ENCODE data around the gene PSMG4. TPM values are rescaled to one million over a fixed set of nuclear protein-coding genes. Genes with fewer than 3 reads are reported as not detected.

PSMG4 gene
- total and polyA plus RNA-seq, 8 donors = 4.0 to 92.7 (median 27.4) TPM

DNA sequence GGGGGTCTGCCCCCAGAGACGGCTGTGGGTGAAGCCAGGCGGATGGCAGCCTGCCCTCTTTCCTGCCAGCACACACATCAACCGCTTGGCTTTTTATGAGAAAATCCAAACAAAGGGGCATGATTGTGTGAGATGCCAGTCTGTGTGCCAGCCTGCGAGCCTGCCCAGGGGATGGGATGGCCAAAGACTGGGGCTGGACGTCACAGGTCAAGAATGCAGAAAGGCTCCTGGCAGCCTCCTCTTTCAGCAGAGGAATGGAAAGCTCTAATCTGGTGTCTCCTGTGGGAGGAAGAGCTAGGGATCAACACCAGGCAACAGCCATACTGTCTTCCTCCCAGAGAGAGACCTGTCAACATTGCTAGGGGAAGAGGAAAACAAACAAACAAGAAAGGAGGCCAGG is 47.1 kb upstream of the PSMG4 start:
- H3K36me3 ChIP-seq = no peaks in the 10 kb centered on the region
- intact Hi-C loops (cut with DNase I; ENCODE audit: low total_unique reads) = no loop called here
- H3K27me3 ChIP-seq = peaks cover 0 to 5% (median 0%) of the 10 kb centered on the region in 3 donors
- no peaks in the 10 kb centered on the region for H3K9me3 ChIP-seq
- no peak overlapping the region for H3K4me3 ChIP-seq
- TF ChIP-seq EP300 (IDR thresholded peaks at IDR 0.05) = no peak
- TF ChIP-seq, protein P1, sequence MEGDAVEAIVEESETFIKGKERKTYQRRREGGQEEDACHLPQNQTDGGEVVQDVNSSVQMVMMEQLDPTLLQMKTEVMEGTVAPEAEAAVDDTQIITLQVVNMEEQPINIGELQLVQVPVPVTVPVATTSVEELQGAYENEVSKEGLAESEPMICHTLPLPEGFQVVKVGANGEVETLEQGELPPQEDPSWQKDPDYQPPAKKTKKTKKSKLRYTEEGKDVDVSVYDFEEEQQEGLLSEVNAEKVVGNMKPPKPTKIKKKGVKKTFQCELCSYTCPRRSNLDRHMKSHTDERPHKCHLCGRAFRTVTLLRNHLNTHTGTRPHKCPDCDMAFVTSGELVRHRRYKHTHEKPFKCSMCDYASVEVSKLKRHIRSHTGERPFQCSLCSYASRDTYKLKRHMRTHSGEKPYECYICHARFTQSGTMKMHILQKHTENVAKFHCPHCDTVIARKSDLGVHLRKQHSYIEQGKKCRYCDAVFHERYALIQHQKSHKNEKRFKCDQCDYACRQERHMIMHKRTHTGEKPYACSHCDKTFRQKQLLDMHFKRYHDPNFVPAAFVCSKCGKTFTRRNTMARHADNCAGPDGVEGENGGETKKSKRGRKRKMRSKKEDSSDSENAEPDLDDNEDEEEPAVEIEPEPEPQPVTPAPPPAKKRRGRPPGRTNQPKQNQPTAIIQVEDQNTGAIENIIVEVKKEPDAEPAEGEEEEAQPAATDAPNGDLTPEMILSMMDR (IDR thresholded peaks at IDR 0.05) = no peak
- no peak for TF ChIP-seq POLR2A (IDR thresholded peaks at IDR 0.05)
- no peak for TF ChIP-seq POLR2AphosphoS5 (IDR thresholded peaks at IDR 0.05)
- WGBS, 5 donors = 54 to 83% (median 73%) methylated on average over 5 of the region's 5 CpGs
- DNase-seq = peak in 1 of 2 donors; percentile 53
- H3K4me1 ChIP-seq = peaks cover 0 to 11% (median 4%) of the 10 kb centered on the region in 4 donors
- H3K27ac ChIP-seq = peak overlapping the region in 1 of 5 donors; percentile 17

DNA sequence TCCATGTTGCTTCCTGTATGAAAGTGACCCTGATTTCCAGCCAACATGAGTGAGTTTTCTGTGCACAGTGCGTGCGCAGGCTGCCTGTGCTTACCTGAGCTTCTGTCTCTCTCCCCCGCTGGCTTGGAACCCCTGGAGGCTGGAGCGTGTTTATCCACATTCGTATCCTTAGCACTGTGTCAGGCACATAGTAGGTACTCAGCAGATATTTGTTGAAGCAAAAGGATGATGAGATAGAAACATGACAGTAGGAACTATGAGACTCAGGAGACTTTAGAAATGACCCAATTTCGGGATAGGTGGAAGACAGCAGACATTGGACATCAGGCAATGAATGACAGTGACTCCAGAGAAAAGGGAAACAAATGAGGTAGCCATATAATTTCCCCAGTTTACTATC is 46.5 kb upstream of the PSMG4 start:
- Histone ChIP-seq H3K4me1 (peaks cover 0 to 11% (median 4%) of the 10 kb centered on the region in 4 donors), H3K36me3 (no peaks in the 10 kb centered on the region), H3K4me3 (no peak overlapping the region), H3K27ac (peak overlapping the region in 1 of 5 donors; percentile 13), H3K27me3 (peaks cover 0 to 4% (median 0%) of the 10 kb centered on the region in 3 donors), H3K9me3 (no peaks in the 10 kb centered on the region)
- intact Hi-C loops (cut with DNase I; ENCODE audit: low total_unique reads) = no loop called here
- 94 to 97% (median 94%) methylated on average over 6 of the region's 6 CpGs for WGBS, 5 donors
- TF ChIP-seq POLR2A (IDR thresholded peaks at IDR 0.05) = no peak
- TF ChIP-seq POLR2AphosphoS5 (IDR thresholded peaks at IDR 0.05) = no peak
- TF ChIP-seq, protein P1 (IDR thresholded peaks at IDR 0.05) = no peak
- TF ChIP-seq EP300 (IDR thresholded peaks at IDR 0.05) = no peak
- DNase-seq = no peak

DNA sequence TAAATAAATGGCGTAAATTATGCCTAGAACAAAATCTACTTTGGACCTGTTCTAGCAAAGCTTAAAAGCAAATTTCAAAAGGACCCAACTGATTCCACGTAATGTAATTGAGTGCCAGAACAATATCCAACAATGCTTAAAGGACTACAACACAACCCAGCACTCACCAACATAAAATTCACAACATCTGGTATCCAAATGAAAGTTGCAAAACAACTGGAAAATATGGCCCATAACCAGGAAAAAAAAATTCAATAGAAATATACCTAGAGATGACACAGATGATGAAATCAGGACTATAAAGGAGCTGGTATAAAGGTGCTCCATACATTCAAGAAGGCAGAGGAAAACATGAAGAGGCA is 45.4 kb upstream of the PSMG4 start:
- no peak overlapping the region for H3K4me3 ChIP-seq
- H3K27ac ChIP-seq = no peak overlapping the region
- peaks cover 0 to 9% (median 4%) of the 10 kb centered on the region in 4 donors for H3K4me1 ChIP-seq
- intact Hi-C loops (cut with DNase I; ENCODE audit: low total_unique reads) = no loop called here
- WGBS, 5 donors = 94 to 100% (median 97%) methylated on average over 2 of the region's 2 CpGs
- no peaks in the 10 kb centered on the region for H3K9me3 ChIP-seq
- no peak for TF ChIP-seq EP300 (IDR thresholded peaks at IDR 0.05)
- no peak for TF ChIP-seq POLR2A (IDR thresholded peaks at IDR 0.05)
- TF ChIP-seq, protein P1 (IDR thresholded peaks at IDR 0.05) = no peak
- no peak for TF ChIP-seq POLR2AphosphoS5 (IDR thresholded peaks at IDR 0.05)
- peaks cover 0 to 7% (median 0%) of the 10 kb centered on the region in 3 donors for H3K27me3 ChIP-seq
- DNase-seq = no peak
- no peaks in the 10 kb centered on the region for H3K36me3 ChIP-seq

DNA sequence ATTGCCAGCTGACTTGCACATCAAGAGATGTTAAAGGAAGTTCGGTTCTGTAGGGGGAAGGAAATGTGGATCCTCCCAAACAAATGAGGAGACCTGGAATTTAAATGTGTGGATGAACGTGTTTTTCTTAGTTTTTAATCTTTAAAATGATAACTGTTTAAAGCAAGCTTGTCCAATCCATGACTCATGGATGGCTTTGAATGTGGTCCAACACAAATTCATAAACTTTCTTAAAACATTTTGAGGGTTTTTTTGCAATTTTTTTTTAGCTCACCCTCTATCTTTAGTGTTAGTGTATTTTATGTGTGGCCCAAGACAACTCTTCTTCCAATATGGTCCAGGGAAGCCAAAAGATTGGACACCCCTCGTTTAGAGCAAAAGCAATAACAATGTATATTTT is 43.8 kb upstream of the PSMG4 start:
- no peak overlapping the region for H3K27ac ChIP-seq
- TF ChIP-seq POLR2AphosphoS5 (IDR thresholded peaks at IDR 0.05) (no peak), POLR2A (IDR thresholded peaks at IDR 0.05) (no peak), EP300 (IDR thresholded peaks at IDR 0.05) (no peak)
- TF ChIP-seq, protein P1 (IDR thresholded peaks at IDR 0.05) = no peak
- 52 to 67% (median 63%) methylated on average over 3 of the region's 3 CpGs for WGBS, 5 donors
- DNase-seq = no peak
- no peaks in the 10 kb centered on the region for H3K4me1 ChIP-seq
- H3K27me3 ChIP-seq = peaks cover 0 to 10% (median under 1%) of the 10 kb centered on the region in 3 donors
- no peaks in the 10 kb centered on the region for H3K36me3 ChIP-seq
- H3K4me3 ChIP-seq = no peak overlapping the region
- H3K9me3 ChIP-seq = no peaks in the 10 kb centered on the region
- intact Hi-C loops (cut with DNase I; ENCODE audit: low total_unique reads) = no loop called here

All from stomach (tissue), 9 donors.